Measurements from ENCODE around the gene H2BK1. TPM values are rescaled to one million over a fixed set of nuclear protein-coding genes. Genes with fewer than 3 reads are reported as not detected.

The H2BK1 gene
- total and polyA plus RNA-seq, 11 donors = not detected

DNA sequence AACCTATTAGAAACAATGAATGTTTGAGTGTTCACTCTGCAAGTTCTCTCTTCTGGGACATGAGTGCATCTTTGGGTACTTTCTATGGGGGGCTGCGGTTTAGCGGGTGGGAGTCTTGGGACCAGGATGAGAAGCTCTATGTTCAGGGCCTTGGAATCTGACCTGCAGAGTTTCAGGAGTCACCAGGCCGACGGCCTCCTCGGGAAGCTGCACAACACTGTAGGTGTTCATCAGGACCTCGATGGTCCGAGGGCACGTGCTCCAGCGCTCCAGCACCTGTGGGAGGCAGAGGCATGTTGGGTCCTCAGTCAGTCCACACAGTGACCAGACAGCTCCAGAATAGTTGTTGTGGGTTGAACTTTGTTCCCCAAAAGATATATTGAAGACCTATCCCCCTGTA, 33.9 kb downstream of the H2BK1 start:
- TF ChIP-seq POLR2A (IDR thresholded peaks at IDR 0.05) = no peak
- no peak for TF ChIP-seq CTCF (IDR thresholded peaks at IDR 0.05)
- DNase-seq (no peak), ATAC-seq (no peak)
- Histone ChIP-seq H3K36me3 (peaks cover 0 to 7% (median 0%) of the 10 kb centered on the region in 9 donors), H3K4me3 (no peak overlapping the region), H3K27me3 (peaks cover 0 to 30% (median 0%) of the 10 kb centered on the region in 9 donors), H3K9me3 (no peaks in the 10 kb centered on the region), H3K27ac (no peak overlapping the region), H3K4me1 (peaks cover 0 to 7% (median 0%) of the 10 kb centered on the region in 12 donors)
- intact Hi-C loops (cut with DNase I) = loop anchor here in 3 of 10 donors (10.0 kb wide), 2 partner anchors 128 to 282 kb away; no protein-coding TSS in a partner anchor
- 88 to 95% (median 90%) methylated on average over 6 to 9 of the region's 9 CpGs for WGBS, 4 donors

- peaks cover 0 to 30% (median 0%) of the 10 kb centered on the region in 9 donors for H3K27me3 ChIP-seq
- H3K27ac ChIP-seq = no peak overlapping the region
- no peak for TF ChIP-seq CTCF (IDR thresholded peaks at IDR 0.05)
- TF ChIP-seq POLR2A (IDR thresholded peaks at IDR 0.05) = no peak
- ATAC-seq = no peak
- WGBS, 4 donors = 84 to 87% (median 85%) methylated on average over 19 to 23 of the region's 23 CpGs
- H3K9me3 ChIP-seq = no peaks in the 10 kb centered on the region
- no peak overlapping the region for H3K4me3 ChIP-seq
- peaks cover 0 to 4% (median 0%) of the 10 kb centered on the region in 9 donors for H3K36me3 ChIP-seq
- peak in 1 of 5 donors; percentile 50 for DNase-seq
- intact Hi-C loops (cut with DNase I) = loop anchor here in 3 of 10 donors (10.0 kb wide), 2 partner anchors 129 to 281 kb away; no protein-coding TSS in a partner anchor
- peaks cover 0 to 7% (median 0%) of the 10 kb centered on the region in 12 donors for H3K4me1 ChIP-seq
These were observed 34.4 kb downstream of the H2BK1 start for GRCh38 chr7:151175793-151176311.

DNA sequence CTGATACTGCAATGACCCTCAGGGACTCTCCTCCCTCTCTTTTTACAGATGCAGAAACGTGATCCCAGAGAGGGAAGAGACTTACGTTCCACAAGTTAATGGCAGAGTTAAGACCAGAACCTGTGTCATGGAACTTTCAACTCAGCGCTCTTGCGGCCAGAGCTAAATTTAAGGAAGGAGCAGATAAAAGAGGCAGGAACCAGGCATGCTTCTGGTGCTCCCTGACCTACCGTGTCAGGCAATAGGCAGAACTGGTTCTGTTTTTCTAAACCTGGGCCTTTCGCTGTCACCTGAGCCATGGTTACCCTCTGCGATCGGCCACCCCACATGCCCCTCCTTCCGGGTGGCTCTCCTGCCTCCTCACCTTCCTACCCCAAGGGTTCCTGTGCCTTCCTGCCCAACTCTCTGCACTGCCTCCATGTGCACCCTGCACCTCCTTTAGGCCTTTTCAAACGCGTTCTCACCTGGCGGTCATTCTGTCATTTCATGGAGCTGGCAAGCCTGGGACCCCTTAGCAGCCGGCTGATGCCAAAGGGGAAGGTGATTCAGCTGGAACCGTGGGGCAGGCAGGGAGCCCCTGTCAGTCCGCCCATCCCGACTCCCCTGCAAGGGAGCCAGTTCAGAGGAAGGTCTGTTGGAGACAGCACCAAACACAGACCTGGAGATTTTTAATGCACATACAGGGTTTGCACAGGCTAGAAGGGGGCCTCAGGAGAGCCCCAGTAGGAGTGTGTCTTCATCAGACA, 35.1 kb downstream of the H2BK1 start:
- H3K27ac ChIP-seq = no peak overlapping the region
- H3K36me3 ChIP-seq = peaks cover 0 to 2% (median 0%) of the 10 kb centered on the region in 9 donors
- intact Hi-C loops (cut with DNase I) = loop anchor here in 3 of 10 donors (10.0 kb wide), 2 partner anchors 130 to 280 kb away; no protein-coding TSS in a partner anchor
- DNase-seq (no peak), ATAC-seq (no peak)
- H3K27me3 ChIP-seq = peaks cover 0 to 31% (median 0%) of the 10 kb centered on the region in 9 donors
- H3K4me3 ChIP-seq = no peak overlapping the region
- H3K4me1 ChIP-seq = peaks cover 0 to 11% (median 0%) of the 10 kb centered on the region in 12 donors
- no peak for TF ChIP-seq POLR2A (IDR thresholded peaks at IDR 0.05)
- TF ChIP-seq CTCF (IDR thresholded peaks at IDR 0.05) = no peak
- H3K9me3 ChIP-seq = no peaks in the 10 kb centered on the region
- WGBS, 4 donors = 68 to 75% (median 75%) methylated on average over 13 to 16 of the region's 16 CpGs

Data from heart left ventricle (tissue), 16 donors.